RWPE2 (cell line): ENCODE data around the gene GGTLC2.
A peak's percentile ranks its signal among the peaks of the same experiment; 100 is the strongest.

Source experiments
- ATAC-seq: fragments of 200-7000 bp; cut with Tn5 transposase; 3 replicates; pipeline ENCODE4 v1.9.1; 2021; ENCODE audit warnings: low read depth
- DNase-seq: peaks from one replicate; pipeline ENCODE4 v3.0.0-alpha.2; 2020; ENCODE audit warnings: low spot score
- H3K27ac ChIP-seq: fragments of 450-650 bp; 2 replicates; pipeline ENCODE4 v1.5.1; 2017; ENCODE audit warnings: mild to moderate bottlenecking; ENCODE audit not compliant: poor library complexity, severe bottlenecking
- H3K27me3 ChIP-seq: fragments of 250-450 bp; sonication (Bioruptor Pico); 2 replicates; pipeline ENCODE4 v1.5.1; 2021; ENCODE audit warnings: mild to moderate bottlenecking, moderate library complexity; ENCODE audit not compliant: insufficient read depth, poor library complexity, severe bottlenecking
- H3K36me3 ChIP-seq: fragments of 250-450 bp; sonication (Bioruptor Pico); 2 replicates; pipeline ENCODE4 v1.5.1; 2020; ENCODE audit warnings: low read depth, mild to moderate bottlenecking, moderate library complexity
- H3K4me1 ChIP-seq: fragments of 250-450 bp; sonication (Bioruptor Pico); 2 replicates; pipeline ENCODE4 v1.5.1; 2021; ENCODE audit warnings: mild to moderate bottlenecking, moderate library complexity; ENCODE audit not compliant: insufficient read depth, poor library complexity, severe bottlenecking
- H3K4me3 ChIP-seq: fragments of 250-450 bp; sonication (Bioruptor Pico); 2 replicates; pipeline ENCODE4 v1.5.1; 2021; ENCODE audit warnings: mild to moderate bottlenecking, moderate library complexity; ENCODE audit not compliant: severe bottlenecking
- H3K9me3 ChIP-seq: fragments of 250-450 bp; sonication (Bioruptor Pico); 2 replicates; pipeline ENCODE4 v1.5.1; 2021; ENCODE audit warnings: mild to moderate bottlenecking, moderate library complexity; ENCODE audit not compliant: severe bottlenecking
- CTCF ChIP-seq: fragments of 450-650 bp; IDR thresholded peaks from one replicate; pipeline ENCODE4 v1.5.1; 2017; ENCODE audit warnings: mild to moderate bottlenecking, moderate library complexity; ENCODE audit not compliant: poor library complexity, severe bottlenecking

Gene GGTLC2

GRCh38 chr22:22687638-22688500 lies 43.5 kb downstream of the GGTLC2 start:
- no peaks in the 10 kb centered on the region for H3K4me1 ChIP-seq
- peak; percentile 84 for ATAC-seq
- H3K4me3 ChIP-seq = no peak overlapping the region
- no peak overlapping the region for H3K27ac ChIP-seq
- peak; percentile 64 for TF ChIP-seq CTCF
- no peak for DNase-seq
- H3K9me3 ChIP-seq = peaks cover 2% of the 10 kb centered on the region
- H3K36me3 ChIP-seq = no peaks in the 10 kb centered on the region
- H3K27me3 ChIP-seq = no peaks in the 10 kb centered on the region

- no peaks in the 10 kb centered on the region for H3K4me1 ChIP-seq
- no peaks in the 10 kb centered on the region for H3K36me3 ChIP-seq
- H3K4me3 ChIP-seq = no peak overlapping the region
- DNase-seq (no peak), ATAC-seq (no peak)
- H3K27me3 ChIP-seq = no peaks in the 10 kb centered on the region
- TF ChIP-seq CTCF = no peak
- no peak overlapping the region for H3K27ac ChIP-seq
- peaks cover 2% of the 10 kb centered on the region for H3K9me3 ChIP-seq
Observed at GRCh38 chr22:22689621-22690345, 45.4 kb downstream of the GGTLC2 start.

- ATAC-seq (no peak), DNase-seq (no peak)
- no peak for TF ChIP-seq CTCF
- no peak overlapping the region for H3K4me3 ChIP-seq
- no peaks in the 10 kb centered on the region for H3K4me1 ChIP-seq
- H3K9me3 ChIP-seq = peaks cover 2% of the 10 kb centered on the region
- no peaks in the 10 kb centered on the region for H3K27me3 ChIP-seq
- no peaks in the 10 kb centered on the region for H3K36me3 ChIP-seq
- no peak overlapping the region for H3K27ac ChIP-seq
Observed at GRCh38 chr22:22691055-22691454, 46.6 kb downstream of the GGTLC2 start.

GRCh38 chr22:22691716-22692701 lies 47.6 kb downstream of the GGTLC2 start:
- DNase-seq = no peak
- H3K36me3 ChIP-seq = no peaks in the 10 kb centered on the region
- no peaks in the 10 kb centered on the region for H3K27me3 ChIP-seq
- TF ChIP-seq CTCF = no peak
- H3K4me3 ChIP-seq = no peak overlapping the region
- no peak overlapping the region for H3K27ac ChIP-seq
- no peak for ATAC-seq
- H3K4me1 ChIP-seq = no peaks in the 10 kb centered on the region
- peaks cover 4% of the 10 kb centered on the region for H3K9me3 ChIP-seq
